GM19238 (cell line): ENCODE measurements around the gene SLITRK5.

Experiments used
- DNase-seq: peaks from one replicate; pipeline ENCODE4 v3.0.0; 2011; ENCODE audit warnings: low spot score; ENCODE audit not compliant: insufficient read length

SLITRK5 gene

DNA sequence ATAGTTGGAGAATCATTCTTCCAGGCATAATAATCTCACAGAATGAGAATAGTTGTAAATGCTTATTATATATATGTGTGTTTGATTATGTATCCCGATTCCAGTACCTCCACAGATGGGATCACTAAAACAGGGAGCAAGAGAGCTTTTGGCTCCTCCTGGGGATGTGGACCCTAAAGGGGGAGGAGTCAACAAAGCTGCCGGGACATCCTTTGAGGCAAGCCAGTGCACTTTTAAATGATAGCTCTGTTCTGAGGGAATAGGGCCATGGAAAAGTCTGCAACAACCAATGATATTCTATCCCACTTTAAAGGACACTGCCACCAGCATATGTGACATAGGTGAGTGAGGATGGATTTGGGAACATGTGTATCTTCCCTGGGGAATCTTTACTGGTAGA lies 40.8 kb downstream of the SLITRK5 start:
- DNase-seq, result no peak
